Large intestine (tissue), 3 donors: ENCODE measurements around the gene BPIFB6. TPM values are rescaled to one million over a fixed set of nuclear protein-coding genes. Genes with fewer than 3 reads are reported as not detected.

Source experiments
- DNase-seq, 2 donors: peaks; one replicate each; pipeline versions ENCODE4 v3.0.0 to v3.0.0-alpha.2; 2013
- H3K27ac ChIP-seq: one replicate; pipeline ENCODE4 v1.5.1; 2013; ENCODE audit warnings: low read length
- H3K27me3 ChIP-seq: 2 replicates; pipeline ENCODE4 v1.6.1; 2013; ENCODE audit warnings: low read length; ENCODE audit not compliant: control insufficient read depth, insufficient read depth
- H3K36me3 ChIP-seq: 2 replicates; pipeline ENCODE4 v1.6.1; 2013; ENCODE audit warnings: low read length; ENCODE audit not compliant: control insufficient read depth, insufficient read depth
- H3K4me1 ChIP-seq: one replicate; pipeline ENCODE4 v1.6.1; 2013; ENCODE audit warnings: low read length; ENCODE audit not compliant: control insufficient read depth, insufficient read depth
- H3K4me3 ChIP-seq: one replicate; pipeline ENCODE4 v1.5.1; 2013; ENCODE audit warnings: low read length
- H3K9me3 ChIP-seq: one replicate; pipeline ENCODE4 v1.6.1; 2013; ENCODE audit warnings: mild to moderate bottlenecking, low read depth, low read length, moderate library complexity; ENCODE audit not compliant: control insufficient read depth
- WGBS: methylation state at CpG from one replicate; pipeline ENCODE4 v1.1.5; 2013; ENCODE audit warnings: low lambda C conversion rate; ENCODE audit not compliant: insufficient coverage; 5-methylcytosine and 5-hydroxymethylcytosine counted together
- polyA plus RNA-seq: library from polyadenylated mRNA; unstranded; fragments of 120-200 nt; gene quantifications from one replicate; pipeline ENCODE4 v1.2.1, GENCODE V29; 2013

The BPIFB6 gene
- polyA plus RNA-seq, 1 donor, result not detected

- Histone ChIP-seq H3K27ac (no peak within 1 kb of the TSS), H3K36me3 (no peaks in the 10 kb centered on the region), H3K4me1 (no peaks in the 10 kb centered on the region), H3K27me3 (no peaks in the 10 kb centered on the region), H3K4me3 (no peak within 1 kb of the TSS), H3K9me3 (no peaks in the 10 kb centered on the region)
- no CpG with 5 or more reads among the region's 2 CpGs for WGBS
- no peak for DNase-seq
Observed at GRCh38 chr20:33079259-33079658, 47.8 kb downstream of the BPIFB6 start, which contains the start of gene BPIFB4. Gene BPIFB4 (plus strand): TSS chr20:33079643. CDS start chr20:33081527, 1,884 bp downstream.

GRCh38 chr20:33081411-33082154 is 50.1 kb downstream of the BPIFB6 start:
- H3K4me3 ChIP-seq, result no peak overlapping the region
- no CpG with 5 or more reads among the region's 7 CpGs for WGBS
- H3K27ac ChIP-seq, result no peak overlapping the region
- H3K4me1 ChIP-seq, result no peaks in the 10 kb centered on the region
- no peaks in the 10 kb centered on the region for H3K9me3 ChIP-seq
- no peaks in the 10 kb centered on the region for H3K36me3 ChIP-seq
- DNase-seq, result no peak
- H3K27me3 ChIP-seq, result no peaks in the 10 kb centered on the region

GRCh38 chr20:33082546-33082945 is 51.1 kb downstream of the BPIFB6 start:
- Histone ChIP-seq H3K9me3 (no peaks in the 10 kb centered on the region), H3K27ac (no peak overlapping the region), H3K36me3 (no peaks in the 10 kb centered on the region), H3K27me3 (no peaks in the 10 kb centered on the region), H3K4me1 (no peaks in the 10 kb centered on the region), H3K4me3 (no peak overlapping the region)
- DNase-seq, result no peak
- WGBS, result no CpG with 5 or more reads among the region's 6 CpGs

- DNase-seq, result no peak
- H3K27me3 ChIP-seq, result no peaks in the 10 kb centered on the region
- WGBS, result 90% methylated on average over 2 of the region's 20 CpGs
Observed at GRCh38 chr20:33083544-33084340, 52.3 kb downstream of the BPIFB6 start.

GRCh38 chr20:33084722-33085121 is 53.3 kb downstream of the BPIFB6 start:
- H3K27ac ChIP-seq, result no peak overlapping the region
- no peak for DNase-seq

More at GRCh38 chr20:33083544-33084340, 52.3 kb downstream of the BPIFB6 start:
- Histone ChIP-seq H3K4me3 (no peak overlapping the region), H3K27ac (no peak overlapping the region), H3K36me3 (no peaks in the 10 kb centered on the region), H3K9me3 (no peaks in the 10 kb centered on the region), H3K4me1 (no peaks in the 10 kb centered on the region)

GRCh38 chr20:33086052-33086722 is 54.7 kb downstream of the BPIFB6 start:
- Histone ChIP-seq H3K27ac (no peak overlapping the region), H3K4me3 (no peak overlapping the region), H3K27me3 (no peaks in the 10 kb centered on the region), H3K9me3 (no peaks in the 10 kb centered on the region), H3K36me3 (no peaks in the 10 kb centered on the region), H3K4me1 (no peaks in the 10 kb centered on the region)
- DNase-seq, result no peak
- WGBS, result no CpG with 5 or more reads among the region's 14 CpGs

More at GRCh38 chr20:33084722-33085121, 53.3 kb downstream of the BPIFB6 start:
- no peaks in the 10 kb centered on the region for H3K4me1 ChIP-seq
- no peaks in the 10 kb centered on the region for H3K9me3 ChIP-seq
- H3K36me3 ChIP-seq, result no peaks in the 10 kb centered on the region
- no CpG with 5 or more reads among the region's 15 CpGs for WGBS
- H3K27me3 ChIP-seq, result no peaks in the 10 kb centered on the region
- no peak overlapping the region for H3K4me3 ChIP-seq

- Histone ChIP-seq H3K27me3 (no peaks in the 10 kb centered on the region), H3K4me1 (no peaks in the 10 kb centered on the region), H3K27ac (no peak overlapping the region), H3K9me3 (no peaks in the 10 kb centered on the region), H3K36me3 (no peaks in the 10 kb centered on the region), H3K4me3 (no peak overlapping the region)
- DNase-seq, result no peak
- no CpG with 5 or more reads among the region's 3 CpGs for WGBS
Observed at GRCh38 chr20:33091147-33091546, 59.7 kb downstream of the BPIFB6 start.

- no peaks in the 10 kb centered on the region for H3K27me3 ChIP-seq
- no peaks in the 10 kb centered on the region for H3K4me1 ChIP-seq
- no peak for DNase-seq
- no CpG with 5 or more reads among the region's 3 CpGs for WGBS
- no peak overlapping the region for H3K27ac ChIP-seq
- no peaks in the 10 kb centered on the region for H3K36me3 ChIP-seq
- no peaks in the 10 kb centered on the region for H3K9me3 ChIP-seq
- H3K4me3 ChIP-seq, result no peak overlapping the region
Observed at GRCh38 chr20:33091693-33092092, 60.2 kb downstream of the BPIFB6 start.

GRCh38 chr20:33092361-33092760 is 60.9 kb downstream of the BPIFB6 start:
- Histone ChIP-seq H3K27me3 (no peaks in the 10 kb centered on the region), H3K36me3 (no peaks in the 10 kb centered on the region), H3K27ac (no peak overlapping the region), H3K9me3 (no peaks in the 10 kb centered on the region), H3K4me1 (no peaks in the 10 kb centered on the region), H3K4me3 (no peak overlapping the region)
- DNase-seq, result no peak
- no CpG with 5 or more reads among the region's 3 CpGs for WGBS

- DNase-seq, result no peak
- Histone ChIP-seq H3K27ac (no peak overlapping the region), H3K27me3 (no peaks in the 10 kb centered on the region), H3K9me3 (no peaks in the 10 kb centered on the region), H3K36me3 (no peaks in the 10 kb centered on the region), H3K4me3 (no peak overlapping the region), H3K4me1 (no peaks in the 10 kb centered on the region)
- no CpG with 5 or more reads among the region's 1 CpG for WGBS
Observed at GRCh38 chr20:33093074-33093473, 61.6 kb downstream of the BPIFB6 start.
